ENCODE measurements around the gene LUC7L2. TPM values are rescaled to one million over a fixed set of nuclear protein-coding genes. Genes with fewer than 3 reads are reported as not detected.

LUC7L2 gene
- total and polyA plus RNA-seq, 10 donors, result 34.0 to 105 (median 77.7) TPM

GRCh38 chr7:139334399-139335150 is 25.1 kb upstream of the LUC7L2 start:
- Histone ChIP-seq H3K4me3 (no peak overlapping the region), H3K4me1 (peaks cover 0 to 8% (median under 1%) of the 10 kb centered on the region in 6 donors), H3K9me3 (peaks cover 0 to 4% (median 0%) of the 10 kb centered on the region in 8 donors), H3K27ac (no peak overlapping the region), H3K27me3 (replicated peaks in 1 of 7) (no peaks in the 10 kb centered on the region), H3K36me3 (no peaks in the 10 kb centered on the region)
- no peak for DNase-seq
- 89 to 95% (median 92%) methylated on average over 4 of the region's 4 CpGs for WGBS, 5 donors
- intact Hi-C loops (cut with DNase I; ENCODE audit: low total_unique reads), result no loop called here
- TF ChIP-seq CTCF (IDR thresholded peaks at IDR 0.05 in 8 of 11, conservative IDR thresholded peaks at IDR 0.05 in 3 of 11) (no peak), POLR2A (IDR thresholded peaks at IDR 0.05) (no peak), POLR2AphosphoS5 (IDR thresholded peaks at IDR 0.05) (no peak)

- Histone ChIP-seq H3K4me1 (peaks cover 9 to 33% (median 18%) of the 10 kb centered on the region in 6 donors), H3K36me3 (no peaks in the 10 kb centered on the region), H3K27ac (no peak overlapping the region), H3K9me3 (peaks cover 0 to 7% (median 0%) of the 10 kb centered on the region in 8 donors), H3K4me3 (no peak overlapping the region), H3K27me3 (replicated peaks in 1 of 7) (no peaks in the 10 kb centered on the region)
- peak; percentile 33 for DNase-seq
- intact Hi-C loops (cut with DNase I; ENCODE audit: low total_unique reads), result no loop called here
- TF ChIP-seq POLR2A (IDR thresholded peaks at IDR 0.05) (no peak), CTCF (IDR thresholded peaks at IDR 0.05 in 8 of 11, conservative IDR thresholded peaks at IDR 0.05 in 3 of 11) (no peak), POLR2AphosphoS5 (IDR thresholded peaks at IDR 0.05) (no peak)
- 93 to 100% (median 97%) methylated on average over 2 of the region's 2 CpGs for WGBS, 5 donors
Observed at GRCh38 chr7:139339025-139339424, 20.7 kb upstream of the LUC7L2 start.

- Histone ChIP-seq H3K4me3 (peak overlapping the region; percentile 6 to 88 (median 74)), H3K36me3 (no peaks in the 10 kb centered on the region), H3K9me3 (peaks cover 0 to 7% (median 0%) of the 10 kb centered on the region in 8 donors), H3K4me1 (peaks cover 9 to 36% (median 18%) of the 10 kb centered on the region in 6 donors), H3K27ac (peak overlapping the region; percentile 98 to 100 (median 100)), H3K27me3 (replicated peaks in 1 of 7) (no peaks in the 10 kb centered on the region)
- no peak for DNase-seq
- 75 to 90% (median 85%) methylated on average over 13 of the region's 13 CpGs for WGBS, 5 donors
- TF ChIP-seq POLR2AphosphoS5 (IDR thresholded peaks at IDR 0.05), result no peak
- no peak for TF ChIP-seq CTCF (IDR thresholded peaks at IDR 0.05 in 8 of 11, conservative IDR thresholded peaks at IDR 0.05 in 3 of 11)
- no peak for TF ChIP-seq POLR2A (IDR thresholded peaks at IDR 0.05)
- intact Hi-C loops (cut with DNase I; ENCODE audit: low total_unique reads), result loop anchor here (2.0 kb wide), 1 partner anchor 19 kb away; the partner anchor contains the start of gene LUC7L2
Observed at GRCh38 chr7:139339698-139340036, 20.0 kb upstream of the LUC7L2 start.
